DMS79 (cell line): ENCODE results near the gene LGALS7.
"Not testable (repeated sequence)": the region's sequence is repeated elsewhere in the genome, so short reads cannot be mapped to it uniquely, and the experiment has no call there.

Experiments used
- DNase-seq: peaks from one replicate; lab custom pipeline; 2025; lab: John Stamatoyannopoulos, UW

The LGALS7 gene

GRCh38 chr19:38773469-38774177 is at the start of gene LGALS7:
Gene LGALS7 (minus strand): TSS chr19:38773517. CDS start chr19:38773492, 25 bp downstream.
- no peak for DNase-seq

GRCh38 chr19:38821230-38821825 is 48.0 kb upstream of the LGALS7 start:
- DNase-seq: not testable (repeated sequence)

GRCh38 chr19:38819231-38819920 is 46.1 kb upstream of the LGALS7 start:
- no peak for DNase-seq

- DNase-seq: no peak
Measured at GRCh38 chr19:38817081-38817480, 43.8 kb upstream of the LGALS7 start.

- no peak for DNase-seq
Measured at GRCh38 chr19:38816131-38816750, 42.9 kb upstream of the LGALS7 start.

GRCh38 chr19:38815059-38816001 is 42.0 kb upstream of the LGALS7 start:
- no peak for DNase-seq

GRCh38 chr19:38813932-38814331 is 40.6 kb upstream of the LGALS7 start:
- DNase-seq: not testable (repeated sequence)

GRCh38 chr19:38813323-38813722 is 40.0 kb upstream of the LGALS7 start:
- no peak for DNase-seq

GRCh38 chr19:38812841-38813320 is 39.6 kb upstream of the LGALS7 start, which contains the start of gene LGALS4:
Gene LGALS4 (minus strand): TSS chr19:38812945. CDS start chr19:38812886, 59 bp downstream.
- DNase-seq: no peak

GRCh38 chr19:38812009-38812840 is 38.9 kb upstream of the LGALS7 start:
- DNase-seq: no peak

GRCh38 chr19:38809592-38810252 is 36.4 kb upstream of the LGALS7 start:
- DNase-seq: no peak

GRCh38 chr19:38808741-38809140 is 35.4 kb upstream of the LGALS7 start:
- DNase-seq: no peak

GRCh38 chr19:38807374-38808098 is 34.2 kb upstream of the LGALS7 start:
- DNase-seq: not testable (repeated sequence)

GRCh38 chr19:38806371-38806770 is 33.1 kb upstream of the LGALS7 start:
- no peak for DNase-seq

GRCh38 chr19:38805180-38805579 is 31.9 kb upstream of the LGALS7 start:
- no peak for DNase-seq

- DNase-seq: no peak
Measured at GRCh38 chr19:38803543-38803942, 30.2 kb upstream of the LGALS7 start.

GRCh38 chr19:38801359-38802095 is 28.2 kb upstream of the LGALS7 start:
- no peak for DNase-seq

- no peak for DNase-seq
Measured at GRCh38 chr19:38800577-38801347, 27.4 kb upstream of the LGALS7 start.
